HG03097 (cell line): ENCODE measurements around the gene ITGA4.

Source experiments
- ATAC-seq: cut with Tn5 transposase; IDR thresholded peaks from one replicate; pipeline ENCODE4 v1.9.1; 2021; ENCODE audit not compliant: unreplicated experiment, low FRiP score

Gene ITGA4

GRCh38 chr2:181570059-181570458 is 112.9 kb downstream of the ITGA4 start:
- no peak for ATAC-seq

GRCh38 chr2:181570833-181571661 is 113.9 kb downstream of the ITGA4 start:
- ATAC-seq = no peak

DNA sequence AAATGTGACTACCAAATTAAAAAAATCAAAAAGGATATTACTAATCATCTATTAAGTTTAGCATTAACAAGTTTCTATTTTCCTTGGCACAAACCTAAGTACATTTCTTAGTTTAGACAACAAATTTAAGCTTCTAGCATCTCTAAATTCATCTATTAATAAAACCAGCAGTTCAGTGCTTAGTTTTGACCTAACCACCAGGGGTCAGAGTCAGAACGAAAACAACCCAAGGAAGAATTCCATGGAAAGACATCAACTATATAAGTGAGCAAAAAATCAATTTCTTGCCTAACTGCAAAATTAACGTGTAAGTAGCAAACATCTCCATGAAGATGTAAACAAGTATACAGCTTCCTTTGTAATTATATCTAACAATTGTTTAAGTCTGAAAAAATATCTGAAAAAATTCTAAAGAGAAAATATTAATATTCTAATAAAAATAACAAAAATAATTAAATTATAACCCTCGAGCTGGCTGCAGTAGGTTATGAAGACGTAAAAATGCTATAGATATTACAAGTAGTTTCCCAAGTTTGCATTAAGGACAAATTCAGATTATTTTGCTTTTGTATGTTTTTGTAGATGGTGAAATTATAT is 116.1 kb downstream of the ITGA4 start:
- ATAC-seq = no peak

DNA sequence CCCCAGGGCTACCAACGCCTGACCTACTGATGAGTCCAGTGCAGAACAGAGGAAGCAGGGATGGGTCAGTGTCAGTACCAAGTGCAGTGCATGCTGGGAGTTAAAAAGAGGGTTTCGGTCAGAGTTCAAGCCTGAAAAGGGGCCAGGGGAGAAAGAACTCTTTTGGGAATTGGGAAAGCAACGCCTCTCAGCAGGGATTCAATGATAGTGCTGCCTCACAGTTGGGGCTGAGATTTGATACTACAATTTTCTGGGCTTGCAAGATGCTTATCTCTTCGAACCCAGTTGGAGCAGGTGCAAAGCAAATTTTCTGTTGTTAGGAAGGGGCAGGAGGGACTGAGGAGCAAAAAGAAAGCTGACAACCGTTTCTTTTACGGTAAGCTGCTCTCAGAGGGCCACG is 117.1 kb downstream of the ITGA4 start:
- no peak for ATAC-seq

DNA sequence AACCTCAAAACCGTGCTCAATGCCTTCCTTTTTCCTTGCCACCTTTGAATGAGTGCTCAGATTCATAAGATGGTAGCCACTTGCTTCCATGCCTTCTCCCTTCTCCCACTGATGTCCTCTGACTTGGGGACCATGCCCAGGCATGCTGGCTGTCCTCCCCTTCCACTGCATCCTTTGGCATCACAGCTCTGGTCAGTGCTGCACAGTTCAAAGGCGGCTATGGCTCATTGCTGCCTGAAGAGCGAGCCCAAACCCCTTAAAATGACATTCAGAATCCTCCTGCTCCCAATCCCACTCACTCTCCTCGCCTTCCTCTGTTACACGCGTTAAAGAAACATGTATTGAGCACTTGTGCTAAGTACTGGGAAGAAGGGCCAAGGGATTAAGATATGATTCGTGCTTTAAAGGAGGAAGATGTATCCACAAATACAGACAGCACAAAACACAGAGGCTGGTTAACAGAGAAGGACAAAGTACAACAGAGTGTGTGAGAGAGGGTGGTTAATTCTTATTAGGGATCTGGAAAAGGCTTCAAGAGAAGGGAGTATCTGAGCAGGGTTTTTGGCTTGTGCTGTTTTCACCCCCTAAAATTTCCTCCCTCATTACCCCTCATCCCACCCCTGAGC is 118.0 kb downstream of the ITGA4 start:
- no peak for ATAC-seq

- ATAC-seq = no peak
Measured at GRCh38 chr2:181575650-181576025, 118.5 kb downstream of the ITGA4 start.

GRCh38 chr2:181576431-181576830 is 119.2 kb downstream of the ITGA4 start:
- ATAC-seq = no peak

GRCh38 chr2:181578829-181579228 is 121.6 kb downstream of the ITGA4 start:
- no peak for ATAC-seq

DNA sequence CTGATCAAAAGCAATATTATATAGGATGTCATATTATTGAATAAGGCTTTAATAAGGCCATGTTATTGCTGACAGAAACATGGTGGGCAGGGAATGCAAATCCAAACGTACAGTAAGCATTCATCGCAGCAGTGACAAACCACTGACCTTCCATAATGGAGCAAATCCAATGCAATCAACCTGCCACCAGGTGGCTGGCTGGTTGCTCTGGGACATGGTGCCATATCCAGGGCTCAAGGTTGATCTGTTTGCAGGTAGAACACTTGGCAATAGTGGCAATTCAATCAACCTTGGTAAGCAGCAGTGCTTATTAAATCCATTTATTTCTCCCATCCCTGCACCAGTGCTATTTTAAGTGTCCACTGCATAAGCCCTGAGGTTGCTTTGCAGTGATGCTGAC is 124.3 kb downstream of the ITGA4 start:
- no peak for ATAC-seq

DNA sequence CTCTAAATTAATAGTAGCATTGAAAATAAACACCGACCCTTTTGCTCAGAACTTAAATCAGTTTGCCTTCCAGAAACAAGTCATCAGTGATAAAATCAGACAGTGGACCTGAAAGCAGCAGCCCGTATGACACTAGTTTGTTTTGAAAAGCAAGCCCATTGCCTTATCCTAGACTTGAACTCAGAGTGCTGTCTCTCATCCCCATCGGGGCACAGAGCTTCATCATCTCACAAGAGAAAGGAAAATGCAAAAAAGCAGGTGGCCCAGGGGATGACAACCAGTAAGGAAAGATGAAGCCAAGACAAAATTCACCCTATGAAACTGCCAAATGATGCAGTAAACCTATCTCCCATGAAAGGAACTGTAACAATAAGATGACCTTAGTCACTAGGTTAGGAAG is 128.5 kb downstream of the ITGA4 start:
- ATAC-seq = no peak
